ENCODE data around the gene HSD17B8.

HSD17B8 gene

DNA sequence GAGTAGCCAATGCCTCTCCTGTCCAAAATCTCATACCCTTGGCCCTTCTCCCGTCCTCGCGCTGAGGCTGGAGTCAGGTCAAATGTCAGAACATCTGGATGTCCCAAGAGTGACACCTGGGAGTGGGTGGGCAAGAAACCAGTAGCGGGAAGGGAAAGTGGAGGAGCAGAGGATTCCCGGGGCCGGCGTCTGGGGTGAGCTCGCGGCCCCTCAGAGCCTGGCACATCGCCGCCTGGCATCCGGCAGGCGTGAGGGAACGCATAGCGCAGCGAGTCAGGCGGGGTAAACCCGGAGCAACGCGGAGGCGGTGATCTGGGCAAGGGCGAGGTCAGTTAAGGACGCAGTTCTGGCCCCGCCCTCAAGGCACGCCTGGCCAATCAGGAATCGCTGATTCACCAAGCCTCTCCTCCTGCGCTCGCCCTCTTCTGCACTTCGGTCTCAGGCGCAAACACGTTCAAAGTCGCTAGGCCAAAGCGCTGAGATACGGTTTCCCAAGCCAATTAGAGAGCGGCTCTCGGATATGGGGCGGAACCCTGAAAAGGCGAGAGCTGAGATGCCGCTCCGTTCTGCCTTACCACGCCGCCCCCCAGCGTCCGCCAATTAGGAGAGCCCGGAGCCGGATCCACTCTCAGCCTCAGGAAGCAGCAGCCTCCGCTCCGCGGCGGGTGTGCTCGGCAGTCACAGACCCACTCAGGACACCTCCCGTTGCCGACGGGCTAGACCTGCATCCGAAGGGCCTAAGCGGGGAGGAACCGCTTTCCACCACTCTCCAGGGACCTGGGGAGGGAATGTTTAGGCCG lies 44.7 kb downstream of the HSD17B8 start:
- peak; percentile 99 for DNase-seq

- DNase-seq = no peak
These were observed 45.5 kb downstream of the HSD17B8 start for GRCh38 chr6:33249732-33250630.

GRCh38 chr6:33250731-33251130 lies 46.3 kb downstream of the HSD17B8 start:
- DNase-seq = no peak

- no peak for DNase-seq
These were observed 47.0 kb downstream of the HSD17B8 start for GRCh38 chr6:33251395-33252012.

DNA sequence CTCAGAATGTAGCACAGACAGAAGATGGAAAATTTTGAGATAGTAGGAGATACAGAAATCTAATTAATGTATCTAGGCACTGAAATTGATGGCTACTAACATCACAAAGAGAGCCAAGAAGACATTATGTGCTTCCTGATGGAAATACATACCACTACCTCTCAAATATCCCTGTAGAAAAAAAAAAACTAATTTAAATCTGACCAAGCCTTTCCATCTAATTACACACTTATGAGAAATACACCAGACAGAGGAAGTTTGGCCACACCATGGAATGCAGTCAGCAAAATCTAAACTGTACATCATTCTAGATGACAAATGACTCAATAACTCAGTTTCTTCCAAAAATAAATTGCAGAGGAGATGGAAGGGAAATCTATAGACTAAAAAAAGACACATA lies 48.3 kb downstream of the HSD17B8 start:
- DNase-seq = no peak

DNA sequence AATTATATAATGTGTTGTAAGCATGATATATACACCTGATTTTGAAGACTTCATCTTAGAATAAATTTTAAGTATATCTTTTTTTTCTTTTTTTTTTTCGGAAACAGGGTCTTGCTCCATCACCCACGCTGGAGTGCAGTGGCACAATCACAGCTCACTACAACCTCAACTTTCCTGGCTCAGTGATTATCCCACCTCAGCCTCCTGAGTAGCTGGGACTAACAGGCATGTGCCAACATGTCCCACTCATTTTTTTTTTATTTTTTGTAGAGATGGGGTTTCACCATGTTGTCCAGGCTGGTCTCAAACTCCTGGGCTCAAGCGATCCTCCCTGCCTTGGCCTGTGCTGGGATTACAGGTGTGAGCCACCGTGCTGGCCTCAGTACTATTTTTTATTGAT lies 50.1 kb downstream of the HSD17B8 start:
- DNase-seq = no peak

All from CD4-positive, alpha-beta T cell treated with Interleukin-12 subunit alpha and Interleukin-12 subunit beta, for 1 hour (primary cell).